Activated CD8-positive, alpha-beta memory T cell treated with anti-CD3 and anti-CD28 coated beads, Interleukin-2, amount 50 U/mL, for 1 hour (primary cell): ENCODE data around the gene GPR132.
"Not testable (repeated sequence)": the region's sequence is repeated elsewhere in the genome, so short reads cannot be mapped to it uniquely, and the experiment has no call there.

ENCODE experiments used
- DNase-seq: peaks from one replicate; pipeline ENCODE4 v3.0.0-alpha.2; 2020; ENCODE audit errors: extremely low read depth

GPR132 gene

DNA sequence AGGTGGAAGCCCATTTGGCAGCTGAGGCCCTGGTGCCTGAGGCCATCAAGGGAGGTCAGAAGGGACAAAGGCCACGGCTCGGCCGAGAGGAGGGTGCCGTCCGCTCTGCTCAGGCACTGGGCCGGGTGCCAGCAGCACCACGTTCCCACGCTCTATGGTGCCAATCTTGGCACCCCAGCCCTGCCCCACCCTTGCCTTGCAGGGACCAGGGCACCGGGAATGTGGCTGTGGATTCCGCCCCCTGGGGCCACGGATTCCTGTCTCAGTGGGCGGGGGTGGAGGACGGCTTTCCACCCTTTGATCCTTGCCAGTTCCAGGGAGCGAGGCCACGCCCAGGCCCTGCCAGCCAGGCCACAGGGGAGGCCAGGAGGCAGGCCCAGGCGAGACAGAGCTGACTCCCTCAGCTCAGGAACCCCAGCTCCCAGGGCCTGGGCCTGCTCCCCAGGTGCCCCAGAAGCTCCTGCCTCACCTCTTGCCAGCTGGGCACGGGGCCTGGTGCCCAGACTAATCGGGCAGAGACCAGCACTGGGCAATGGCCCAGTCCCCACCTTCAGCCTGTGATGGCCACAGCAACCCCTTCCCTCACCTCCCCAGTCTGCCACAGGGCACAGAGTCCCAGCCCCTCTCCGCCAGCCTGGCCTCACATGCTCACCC lies 26.4 kb upstream of the GPR132 start:
- DNase-seq, result no peak

DNA sequence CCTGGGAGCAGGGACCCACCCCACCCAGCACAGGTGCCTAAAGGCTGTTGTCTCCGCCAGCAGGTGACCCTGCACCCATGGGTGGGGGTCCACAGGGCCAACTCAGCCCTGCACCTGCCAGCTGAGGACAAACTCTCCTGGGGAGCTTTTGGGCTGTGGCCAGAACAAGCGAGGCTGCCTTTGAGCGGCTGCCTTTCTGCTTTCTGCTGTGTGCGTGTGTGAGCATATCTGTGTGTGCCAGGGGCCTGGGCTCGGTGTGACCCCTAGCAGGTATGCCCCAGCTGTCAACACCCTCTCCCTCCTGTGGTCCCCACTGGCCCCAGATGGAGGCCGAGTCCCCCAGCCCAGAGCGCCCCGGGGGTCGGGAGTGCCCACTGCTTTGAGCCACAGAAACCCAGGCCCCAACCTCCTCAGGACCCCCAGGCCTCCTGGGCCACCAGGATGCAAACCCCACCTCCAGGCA lies 25.9 kb upstream of the GPR132 start:
- DNase-seq, result no peak

- DNase-seq, result no peak
Observed at GRCh38 chr14:105090493-105091053, 25.3 kb upstream of the GPR132 start.

GRCh38 chr14:105089746-105090492 lies 24.7 kb upstream of the GPR132 start:
- DNase-seq, result no peak

DNA sequence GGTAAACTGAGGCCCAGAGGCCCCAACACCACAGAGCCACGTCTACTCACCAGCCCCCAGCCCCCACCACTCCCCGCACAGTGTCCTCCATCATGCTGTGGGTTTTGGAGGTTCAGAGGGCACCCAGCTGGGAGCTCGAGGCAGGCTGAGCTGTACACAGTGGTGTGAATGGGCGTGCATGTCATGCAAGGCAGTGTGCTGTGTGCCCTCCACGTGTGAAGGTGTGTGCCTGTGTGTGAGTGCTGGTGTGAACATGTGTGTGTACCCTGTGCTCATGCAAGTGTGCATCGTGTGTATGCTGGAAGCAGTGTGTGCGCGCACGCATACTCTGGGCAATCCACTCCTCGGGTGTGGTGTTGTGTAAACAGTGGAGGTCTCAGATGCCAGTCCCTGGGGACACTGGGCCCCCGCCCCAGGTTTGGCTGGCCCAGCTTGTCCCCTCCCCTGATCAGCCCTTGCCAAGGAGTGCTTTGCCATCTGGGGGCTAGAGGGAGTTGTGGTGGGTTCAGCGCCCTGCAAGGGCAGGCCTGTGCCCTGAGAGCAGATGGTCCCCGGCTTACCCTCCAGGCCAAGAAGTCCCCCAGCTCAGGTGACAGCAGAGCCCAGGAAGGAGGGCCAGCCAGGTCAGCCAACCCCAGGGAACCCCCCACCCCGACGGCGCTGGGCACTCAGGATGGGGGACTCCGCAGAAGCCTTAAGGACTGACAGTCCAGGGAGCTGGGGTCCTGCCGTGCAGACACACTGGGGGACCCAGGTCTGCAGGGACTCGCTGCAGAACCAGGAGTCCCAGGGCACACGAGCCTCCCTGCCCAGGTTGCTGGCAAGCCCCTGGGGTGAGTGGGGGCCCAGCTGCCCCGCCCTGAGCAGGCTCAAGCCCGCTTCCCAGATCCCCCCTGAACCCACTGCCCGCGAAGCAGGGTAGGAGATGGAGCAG lies 23.8 kb upstream of the GPR132 start:
- DNase-seq, result no peak

DNA sequence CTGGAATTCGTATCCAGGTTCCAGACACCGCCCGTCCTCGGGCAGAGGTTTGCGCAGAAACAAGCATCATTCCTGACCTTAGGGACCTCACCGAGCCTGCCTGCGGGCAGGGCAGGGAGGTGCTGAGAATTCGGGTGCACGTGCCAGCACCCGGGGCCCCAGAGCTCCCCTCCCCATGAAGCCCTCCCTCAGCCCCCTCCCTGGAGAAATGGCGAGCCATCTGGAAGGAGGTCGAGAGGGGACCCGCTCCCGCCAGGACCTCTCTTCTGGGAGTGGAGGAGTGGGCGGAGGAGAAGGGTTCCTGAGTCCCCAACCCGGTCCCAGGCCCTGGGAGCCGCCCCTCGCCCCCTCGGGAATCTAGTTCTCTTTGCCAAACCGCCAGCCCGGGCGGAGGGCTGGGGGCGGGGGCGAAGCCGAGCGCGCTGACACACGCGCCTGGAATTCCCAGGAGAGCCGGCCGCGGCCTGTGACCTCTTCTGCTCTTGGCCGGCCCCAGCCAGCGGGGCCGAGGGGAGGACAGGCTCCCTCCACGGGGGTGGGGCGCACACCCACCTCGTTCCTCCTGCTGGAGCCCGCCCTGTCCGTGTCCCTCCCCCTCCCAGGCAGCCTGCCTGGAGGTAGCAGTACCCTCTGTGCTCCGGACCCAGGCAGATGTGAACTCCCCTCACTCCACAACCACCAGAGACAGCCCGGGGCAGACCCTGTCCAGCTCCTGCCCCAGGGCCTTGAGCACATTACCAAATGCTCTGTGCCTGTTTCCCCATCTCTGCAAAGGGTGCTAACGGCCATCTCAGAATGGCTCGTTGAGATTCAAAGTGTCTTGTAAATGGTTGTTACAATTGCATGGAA lies 23.0 kb upstream of the GPR132 start:
- no peak for DNase-seq

DNA sequence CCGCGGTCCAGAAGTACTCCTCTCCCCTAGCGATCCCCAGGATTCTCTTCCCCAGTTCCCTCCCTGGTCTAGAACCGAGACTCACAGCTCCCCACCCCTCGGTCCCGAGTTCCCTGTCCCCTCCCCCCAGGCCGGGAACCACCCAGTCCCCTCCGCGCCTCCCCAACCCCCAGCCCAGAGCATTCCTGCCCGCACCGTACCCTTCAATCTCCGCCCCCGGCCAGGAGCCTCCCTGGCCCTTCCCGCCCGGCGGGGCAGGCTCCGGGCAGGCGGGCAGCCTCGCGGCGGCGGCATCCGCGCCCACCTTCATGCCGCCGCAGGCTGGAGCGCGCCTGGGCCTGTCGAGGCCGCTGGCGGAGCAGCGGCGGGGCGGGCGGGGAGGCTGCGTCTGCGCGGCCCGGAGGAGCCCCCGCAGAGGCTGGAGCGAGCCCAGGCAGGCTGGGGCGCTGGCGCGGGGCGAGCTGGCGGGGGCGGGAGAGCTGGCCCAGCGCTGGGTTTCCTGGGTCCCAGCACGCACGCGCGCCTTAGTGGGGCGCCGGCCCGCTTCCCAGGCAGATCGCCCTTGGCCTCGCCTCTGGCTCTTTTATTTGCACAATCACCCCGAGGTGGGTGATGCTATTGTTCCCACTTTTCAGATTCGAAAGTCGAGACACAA lies 22.2 kb upstream of the GPR132 start:
- no peak for DNase-seq

DNA sequence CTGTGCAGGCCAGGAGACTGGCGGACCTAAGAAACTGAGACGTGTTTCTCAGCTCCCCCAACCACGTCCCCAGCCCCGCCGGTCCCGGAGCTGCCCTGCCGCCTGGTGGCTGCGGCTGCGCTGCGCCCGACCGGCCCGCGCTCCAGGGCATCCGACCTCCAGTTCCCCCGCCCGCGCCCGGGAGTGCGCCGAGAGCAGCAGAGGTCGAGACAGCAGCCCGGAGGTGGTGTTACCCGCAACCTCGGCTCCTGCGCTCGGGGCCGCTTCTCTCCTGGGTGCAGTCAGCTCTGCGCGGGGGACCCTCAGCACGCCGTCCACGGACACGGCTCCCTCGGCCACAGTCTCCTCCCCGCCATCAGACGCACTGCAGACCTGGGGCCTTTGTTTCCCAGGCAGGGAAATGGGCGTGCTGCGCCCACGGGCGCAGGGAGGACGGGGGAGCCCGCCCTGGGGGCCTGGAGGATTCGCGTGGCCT lies 21.6 kb upstream of the GPR132 start:
- DNase-seq, result peak; percentile 74

GRCh38 chr14:105085766-105086165 lies 20.5 kb upstream of the GPR132 start:
- DNase-seq, result no peak

- DNase-seq, result no peak
Observed at GRCh38 chr14:105084741-105085571, 19.7 kb upstream of the GPR132 start.

GRCh38 chr14:105083926-105084685 lies 18.9 kb upstream of the GPR132 start:
- no peak for DNase-seq

DNA sequence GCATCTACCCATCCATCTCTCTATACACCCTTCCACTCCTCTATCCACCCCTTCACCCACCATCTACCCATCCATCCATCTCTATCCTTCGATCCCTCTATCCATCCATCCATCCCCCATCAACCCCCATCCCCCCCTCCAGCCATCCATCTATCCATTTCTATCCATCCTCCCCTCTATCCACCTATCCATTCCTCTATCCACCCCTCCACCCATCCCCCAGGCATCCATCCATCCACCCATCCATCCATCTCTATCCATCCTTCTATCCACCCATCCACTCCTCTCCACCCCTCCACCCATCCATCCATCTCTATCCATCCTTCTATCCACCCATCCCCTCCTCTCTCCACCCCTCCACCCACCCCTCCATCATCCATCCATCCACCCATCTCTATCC lies 17.5 kb upstream of the GPR132 start:
- no peak for DNase-seq

DNA sequence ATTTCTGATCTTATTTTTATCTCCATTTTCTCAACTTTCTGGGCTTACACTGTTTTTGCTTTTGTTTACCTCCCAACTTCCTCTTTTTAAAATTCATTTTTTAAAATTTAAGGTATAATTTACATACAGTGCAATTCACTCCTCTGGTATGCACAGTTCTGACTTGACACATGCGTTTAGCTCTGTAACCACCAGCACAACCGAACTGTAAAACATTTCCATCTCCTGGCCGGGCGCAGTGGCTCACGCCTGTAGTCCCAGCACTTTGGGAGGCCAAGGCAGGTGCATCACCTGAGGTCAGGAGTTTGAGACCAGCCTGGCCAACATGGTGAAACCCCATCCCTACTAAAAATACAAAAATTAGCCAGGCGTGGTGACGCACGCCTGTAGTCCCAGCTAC lies 16.2 kb upstream of the GPR132 start:
- not testable (repeated sequence) for DNase-seq

- DNase-seq, result no peak
Observed at GRCh38 chr14:105080161-105080560, 14.9 kb upstream of the GPR132 start.

DNA sequence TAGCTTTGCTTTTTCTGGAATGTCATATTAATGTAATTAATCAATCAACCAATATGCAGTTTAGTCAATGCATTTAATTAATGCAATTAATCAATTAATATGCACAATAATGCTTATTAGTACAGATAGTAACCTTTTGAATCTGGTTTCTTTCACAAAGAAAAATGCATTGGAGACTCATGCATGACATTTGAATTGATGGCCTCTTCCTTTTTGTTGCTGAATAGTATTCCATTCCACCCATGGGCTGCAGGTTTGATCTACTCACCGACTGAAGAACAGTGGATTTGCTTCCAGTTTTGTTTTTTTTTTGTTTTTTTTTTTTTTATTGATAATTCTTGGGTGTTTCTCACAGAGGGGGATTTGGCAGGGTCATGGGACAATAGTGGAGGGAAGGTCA lies 13.1 kb upstream of the GPR132 start:
- no peak for DNase-seq

- DNase-seq, result no peak
Observed at GRCh38 chr14:105077649-105077995, 12.4 kb upstream of the GPR132 start.

DNA sequence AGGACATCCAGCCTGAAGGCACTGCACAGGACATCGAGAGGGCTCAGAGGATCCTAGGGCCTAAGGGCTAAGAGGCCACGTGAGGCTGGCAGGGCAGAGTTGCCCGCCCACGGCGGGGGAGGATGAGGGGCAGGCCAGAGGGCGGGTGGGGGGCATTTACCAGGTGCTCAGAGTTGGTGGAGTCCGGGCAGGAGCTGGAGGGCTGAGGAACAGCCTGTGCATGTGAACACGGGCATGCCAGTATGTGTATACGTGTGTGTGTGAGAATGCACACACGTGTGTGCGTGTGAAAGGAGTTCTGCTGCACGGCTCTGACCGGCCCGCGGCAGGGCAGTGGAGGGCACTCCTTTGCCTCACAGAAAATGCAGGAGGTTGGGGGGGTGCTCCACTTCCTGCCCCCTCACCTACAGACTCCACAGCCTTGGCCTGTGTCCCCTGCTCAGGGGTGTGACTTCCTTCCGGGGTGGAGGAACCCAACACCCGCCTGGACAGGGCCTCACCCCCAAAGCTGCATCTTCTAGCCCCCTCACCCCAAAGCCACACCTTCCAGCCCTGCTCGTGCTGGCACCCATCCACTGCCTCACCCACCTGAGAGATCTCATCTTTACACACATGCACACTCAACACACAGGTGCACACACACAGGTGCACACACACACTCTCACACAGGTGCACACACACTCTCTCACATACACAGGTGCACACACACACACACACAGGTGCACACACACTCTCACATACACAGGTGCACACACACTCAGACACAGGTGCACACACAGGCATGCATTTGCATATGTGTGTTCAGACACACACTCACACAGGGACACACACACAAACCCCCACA lies 11.8 kb upstream of the GPR132 start:
- no peak for DNase-seq

DNA sequence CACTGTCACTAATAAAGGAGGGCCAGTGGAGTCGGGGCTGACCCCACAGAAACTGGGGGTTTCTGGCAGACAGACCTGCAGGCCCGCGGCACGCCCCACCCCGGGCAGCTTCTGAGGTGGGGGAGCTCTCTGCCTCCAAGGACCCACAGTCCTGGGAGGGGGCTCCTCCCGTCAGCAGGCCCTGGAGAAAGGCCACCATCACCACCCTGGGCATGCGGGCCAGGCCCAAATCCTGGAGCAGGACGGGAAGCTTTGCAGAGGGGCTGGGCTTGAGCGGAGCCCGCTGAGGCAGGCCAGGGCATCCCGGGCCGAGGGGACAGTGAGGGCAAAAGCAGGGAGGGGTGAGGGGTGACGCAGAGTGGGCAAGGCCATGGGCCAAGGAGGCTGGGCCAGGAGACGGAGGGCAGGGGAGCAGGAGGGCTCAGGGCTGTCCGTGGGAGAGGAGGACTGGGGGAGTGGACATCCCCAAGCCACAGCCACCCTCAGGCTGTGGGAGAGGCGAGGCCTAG lies 11.1 kb upstream of the GPR132 start:
- DNase-seq, result no peak
